VCaP (cell line): ENCODE data around the gene CYP4F3.

ENCODE experiments used
- H3K27ac ChIP-seq: fragments of 450-650 bp; 2 replicates; pipeline ENCODE4 v1.5.1; 2017
- CTCF ChIP-seq: fragments of 450-650 bp; conservative IDR thresholded peaks from 2 replicates; pipeline ENCODE4 v1.5.1; 2017; ENCODE audit warnings: mild to moderate bottlenecking, moderate library complexity

Gene CYP4F3

DNA sequence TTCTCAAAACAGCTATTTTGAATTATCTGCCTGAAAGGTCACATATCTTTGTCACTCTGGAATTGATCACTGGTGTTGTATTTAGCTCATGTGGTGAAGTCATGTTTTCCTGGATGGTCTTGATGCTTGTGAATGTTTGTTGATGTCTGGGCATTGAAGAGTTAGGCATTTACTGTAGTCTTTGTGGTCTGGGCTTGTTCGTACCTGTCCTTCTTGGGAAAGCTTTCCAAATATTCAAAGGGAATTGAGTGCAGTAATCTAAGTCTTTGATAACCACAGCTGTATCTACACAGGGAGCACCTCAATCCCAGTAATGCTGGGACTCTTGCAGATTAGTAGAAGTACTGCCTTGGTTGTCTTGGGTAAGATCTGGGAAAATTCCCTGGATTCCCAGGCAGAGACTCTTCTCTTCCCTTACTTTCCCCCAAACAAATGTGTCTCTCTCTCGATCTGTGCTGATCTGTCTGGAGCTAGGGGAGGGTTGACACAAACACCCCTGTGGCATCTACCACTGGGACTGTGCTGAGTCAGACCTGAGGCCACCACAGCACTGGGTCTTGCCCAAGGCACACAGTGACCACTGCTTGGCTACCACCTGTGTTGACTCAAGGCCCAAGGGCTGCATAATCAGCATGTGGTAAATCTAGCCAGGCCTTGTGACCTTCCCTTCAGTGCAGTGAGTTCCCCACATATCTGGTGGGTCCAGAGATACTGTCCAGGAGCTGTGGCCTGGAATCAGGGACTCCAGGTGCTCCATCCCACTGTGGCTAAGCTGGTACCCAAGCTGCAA is 5.5 kb upstream of the CYP4F3 start:
- no peak overlapping the region for H3K27ac ChIP-seq

DNA sequence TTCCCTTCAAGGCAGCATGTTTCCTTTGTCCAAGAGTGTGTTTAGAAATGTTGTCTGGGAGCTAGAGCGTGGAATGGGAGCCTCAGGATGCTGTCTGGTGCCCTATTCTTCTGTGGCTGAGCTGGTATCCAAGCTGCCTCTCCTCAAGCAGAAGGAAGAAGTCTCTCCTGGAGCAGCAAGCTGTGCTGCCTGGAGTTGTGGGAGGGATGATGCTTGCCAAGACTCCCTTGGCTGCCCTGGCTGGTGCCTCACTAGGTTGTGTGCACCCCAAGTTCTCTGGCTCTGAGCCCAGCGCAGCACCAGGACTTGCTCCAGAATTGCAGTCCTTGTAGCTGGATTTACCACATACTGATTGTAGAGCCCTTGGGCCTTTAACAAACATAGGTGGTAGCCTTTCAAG is 4.7 kb upstream of the CYP4F3 start:
- no peak overlapping the region for H3K27ac ChIP-seq
- no peak for TF ChIP-seq CTCF

More for the DNA sequence above, 5.5 kb upstream of the CYP4F3 start:
- no peak for TF ChIP-seq CTCF

DNA sequence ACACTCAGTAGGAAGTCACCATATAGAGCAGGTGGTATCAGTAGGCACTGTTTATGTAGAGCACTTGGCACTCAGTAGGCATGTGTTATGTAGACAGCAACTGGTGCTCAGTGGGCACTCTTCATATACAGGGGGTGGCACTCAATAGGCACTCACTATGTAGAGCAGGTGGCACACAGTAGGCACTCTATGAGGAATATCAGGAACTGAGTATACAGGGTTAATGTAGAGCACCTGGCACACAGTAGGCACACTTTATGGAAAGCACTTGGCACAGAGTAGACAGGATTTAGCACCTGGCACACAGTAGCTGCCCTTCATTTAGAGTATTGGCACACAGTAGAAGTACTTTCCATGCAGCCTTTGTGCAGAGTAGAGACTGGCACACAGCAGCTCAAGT is 1.1 kb upstream of the CYP4F3 start:
- peak overlapping the region; percentile 63; the same call in 1 of the 2 replicates for H3K27ac ChIP-seq
- no peak for TF ChIP-seq CTCF

DNA sequence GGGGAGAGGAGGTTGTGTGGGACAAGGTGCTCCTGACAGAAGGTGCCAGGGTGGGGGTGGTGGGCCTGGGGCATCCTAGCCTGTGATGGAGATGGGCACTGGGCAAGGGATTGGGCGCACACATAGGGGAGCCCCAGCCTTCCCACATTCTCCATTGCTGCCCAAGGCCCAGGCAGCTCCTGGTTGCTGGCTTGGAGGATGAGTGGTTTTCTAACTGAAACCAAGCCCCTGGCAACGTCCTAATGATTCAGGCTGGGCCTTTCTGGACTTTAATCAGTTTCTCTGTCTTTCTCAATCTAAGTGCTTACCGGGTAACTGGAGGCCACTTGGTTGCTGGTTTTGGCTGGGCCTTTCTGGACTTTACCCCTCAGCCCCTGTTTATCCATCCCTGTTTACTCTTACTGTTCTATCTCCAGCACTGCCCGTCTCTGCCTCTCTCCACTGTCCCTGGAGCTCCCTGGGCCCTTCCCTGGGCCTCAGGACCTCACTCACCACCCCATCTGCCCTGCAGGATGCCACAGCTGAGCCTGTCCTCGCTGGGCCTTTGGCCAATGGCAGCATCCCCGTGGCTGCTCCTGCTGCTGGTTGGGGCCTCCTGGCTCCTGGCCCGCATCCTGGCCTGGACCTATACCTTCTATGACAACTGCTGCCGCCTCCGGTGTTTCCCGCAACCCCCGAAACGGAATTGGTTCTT is 354 bp downstream of the CYP4F3 start:
- no peak for TF ChIP-seq CTCF
- H3K27ac ChIP-seq: peak overlapping the region; percentile 63

DNA sequence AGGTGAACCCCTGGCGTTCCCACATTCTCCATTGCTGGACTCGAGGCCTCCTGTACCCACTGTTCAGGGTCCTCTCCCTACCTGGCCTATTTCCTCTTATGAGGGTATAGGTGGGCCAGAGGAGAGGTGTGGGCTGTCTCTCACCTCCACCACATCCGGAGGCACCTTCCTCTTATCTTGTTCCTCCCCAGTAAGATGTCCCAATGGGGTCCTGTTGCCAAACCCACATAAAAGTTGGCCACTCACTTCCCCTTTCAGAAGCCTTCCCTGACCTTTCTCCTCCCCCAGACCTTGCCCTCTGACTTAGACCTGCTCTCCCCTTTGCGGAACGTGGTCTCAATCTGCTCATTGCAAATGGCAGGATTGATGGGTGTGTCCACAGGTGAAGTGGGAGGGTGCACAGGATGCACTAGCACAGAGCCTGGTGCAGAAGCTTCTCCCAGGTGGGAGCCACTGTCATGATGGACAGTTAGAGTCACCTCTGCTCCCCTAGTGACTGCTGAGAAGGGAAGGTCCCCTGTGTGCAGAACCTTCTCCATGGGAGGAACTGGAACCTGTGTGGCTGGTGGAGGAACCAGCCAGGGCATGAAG is 1.3 kb downstream of the CYP4F3 start:
- no peak for TF ChIP-seq CTCF
- H3K27ac ChIP-seq: no peak overlapping the region

DNA sequence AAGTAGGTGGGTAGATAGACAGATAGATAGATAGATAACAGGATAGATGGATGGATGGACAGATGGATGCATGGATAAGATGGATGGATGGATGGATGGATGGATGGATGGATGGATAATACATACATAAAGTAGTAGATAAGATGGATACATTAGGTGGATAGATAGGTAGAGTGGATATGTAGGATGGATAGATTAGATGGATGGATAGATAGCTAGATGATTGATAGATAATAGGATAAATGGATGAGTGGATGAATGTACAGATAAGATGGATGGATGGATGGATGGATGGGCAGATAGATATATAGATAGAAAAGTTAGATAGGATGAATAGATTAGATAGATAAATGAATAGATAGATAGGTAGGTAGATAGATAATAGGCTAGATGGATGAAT is 2.1 kb downstream of the CYP4F3 start:
- no peak for TF ChIP-seq CTCF

GRCh38 chr19:15643387-15643786 is 2.7 kb downstream of the CYP4F3 start:
- no peak for TF ChIP-seq CTCF

More for the DNA sequence above, 2.1 kb downstream of the CYP4F3 start:
- no peak overlapping the region for H3K27ac ChIP-seq

More at GRCh38 chr19:15643387-15643786, 2.7 kb downstream of the CYP4F3 start:
- H3K27ac ChIP-seq: no peak overlapping the region
